Uterus (tissue), 4 donors: ENCODE results near the gene UVRAG. TPM values are rescaled to one million over a fixed set of nuclear protein-coding genes. Genes with fewer than 3 reads are reported as not detected.

Source experiments
- DNase-seq, 2 donors: peaks; one replicate each; pipeline ENCODE4 v3.0.0-alpha.2; 2019 to 2020
- H3K27ac ChIP-seq, 2 donors: fragments of 200-600 bp; sonication (generic); 1 replicate in 1 of 2; 2 replicates in 1 of 2; pipeline ENCODE4 v1.5.1; 2016 to 2018
- H3K27me3 ChIP-seq, 2 donors: fragments of 200-600 bp; sonication (generic); one replicate each; pipeline ENCODE4 v1.5.1; 2018 to 2019; ENCODE audit warnings: control low read depth in 1 of 2
- H3K36me3 ChIP-seq, 2 donors: fragments of 200-600 bp; sonication (generic); one replicate each; pipeline ENCODE4 v1.5.1; 2019; ENCODE audit warnings: control low read depth in 1 of 2
- H3K4me1 ChIP-seq, 2 donors: fragments of 200-600 bp; sonication (generic); one replicate each; pipeline ENCODE4 v1.5.1; 2018 to 2019; ENCODE audit warnings: control low read depth in 1 of 2
- H3K4me3 ChIP-seq, 2 donors: fragments of 200-600 bp; sonication (generic); 1 replicate in 1 of 2; 2 replicates in 1 of 2; pipeline ENCODE4 v1.5.1; 2018 to 2019; ENCODE audit warnings: mild to moderate bottlenecking in 1 of 2
- H3K9me3 ChIP-seq, 2 donors: fragments of 200-600 bp; sonication (generic); one replicate each; pipeline ENCODE4 v1.5.1; 2019; ENCODE audit warnings: control low read depth in 1 of 2
- CTCF ChIP-seq, 4 experiments: fragments of 200-600 bp in 2 of 4; fragments of 450-650 bp in 2 of 4; sonication (generic) in 2 of 4; IDR thresholded peaks; one replicate each; pipeline ENCODE4 v1.5.1; 2016 to 2019; ENCODE audit warnings: antibody characterized with exemption in 4 of 4, mild to moderate bottlenecking in 2 of 4, moderate library complexity in 1 of 4
- POLR2A ChIP-seq, 2 donors: fragments of 450-650 bp; IDR thresholded peaks; one replicate each; pipeline ENCODE4 v1.6.1; 2016; ENCODE audit warnings: antibody characterized with exemption in 2 of 2, mild to moderate bottlenecking in 1 of 2, moderate library complexity in 1 of 2
- intact Hi-C: fragments of 100-400 bp; cut with DNase I; formaldehyde crosslinking; loops from one replicate; pipeline ENCODE4 v1.15.1; 2023; ENCODE audit warnings: low total_unique reads
- total RNA-seq, 4 donors: library from RNA; depleted of rRNA in 3 of 4; stranded (reverse); fragments of >200 nt in 3 of 4; gene quantifications; one replicate each; pipeline versions ENCODE4 v1.1.0 to v1.2.4, GENCODE V29; 2014 to 2023
- donor health status: DM: yes; HTN: yes; CAD: no.

UVRAG gene
- total RNA-seq, 4 donors from 2014 or later, result 14.9 to 42.9 (median 26.4) TPM

GRCh38 chr11:76025817-76026216, 210.8 kb downstream of the UVRAG start:
- intact Hi-C loops, result no loop called here
- Histone ChIP-seq H3K4me1 (no peaks in the 10 kb centered on the region), H3K4me3 (no peak overlapping the region), H3K9me3 (no peaks in the 10 kb centered on the region), H3K36me3 (no peaks in the 10 kb centered on the region), H3K27me3 (no peaks in the 10 kb centered on the region), H3K27ac (no peak overlapping the region)
- TF ChIP-seq POLR2A (IDR thresholded peaks at IDR 0.05), result no peak
- no peak for TF ChIP-seq CTCF (IDR thresholded peaks at IDR 0.05)
- no peak for DNase-seq

GRCh38 chr11:76026281-76026680, 211.3 kb downstream of the UVRAG start:
- H3K9me3 ChIP-seq, result no peaks in the 10 kb centered on the region
- no peak overlapping the region for H3K27ac ChIP-seq
- no peaks in the 10 kb centered on the region for H3K27me3 ChIP-seq
- H3K4me1 ChIP-seq, result no peaks in the 10 kb centered on the region
- no peaks in the 10 kb centered on the region for H3K36me3 ChIP-seq
- DNase-seq, result no peak
- TF ChIP-seq CTCF (IDR thresholded peaks at IDR 0.05), result no peak
- TF ChIP-seq POLR2A (IDR thresholded peaks at IDR 0.05), result no peak
- no peak overlapping the region for H3K4me3 ChIP-seq
- intact Hi-C loops, result no loop called here

- no peak for TF ChIP-seq CTCF (IDR thresholded peaks at IDR 0.05)
- TF ChIP-seq POLR2A (IDR thresholded peaks at IDR 0.05), result no peak
- no peak overlapping the region for H3K27ac ChIP-seq
- no peaks in the 10 kb centered on the region for H3K27me3 ChIP-seq
- H3K9me3 ChIP-seq, result no peaks in the 10 kb centered on the region
- no peaks in the 10 kb centered on the region for H3K4me1 ChIP-seq
- DNase-seq, result no peak
- no peak overlapping the region for H3K4me3 ChIP-seq
- intact Hi-C loops, result no loop called here
- no peaks in the 10 kb centered on the region for H3K36me3 ChIP-seq
Measured at GRCh38 chr11:76026862-76027261, 211.9 kb downstream of the UVRAG start.

GRCh38 chr11:76030286-76030685, 215.3 kb downstream of the UVRAG start:
- Histone ChIP-seq H3K4me3 (no peak overlapping the region), H3K27ac (no peak overlapping the region), H3K27me3 (no peaks in the 10 kb centered on the region), H3K4me1 (no peaks in the 10 kb centered on the region), H3K9me3 (no peaks in the 10 kb centered on the region), H3K36me3 (no peaks in the 10 kb centered on the region)
- intact Hi-C loops, result no loop called here
- DNase-seq, result no peak
- TF ChIP-seq CTCF (IDR thresholded peaks at IDR 0.05) (no peak), POLR2A (IDR thresholded peaks at IDR 0.05) (no peak)

- Histone ChIP-seq H3K4me3 (no peak overlapping the region), H3K27me3 (no peaks in the 10 kb centered on the region), H3K9me3 (no peaks in the 10 kb centered on the region), H3K27ac (no peak overlapping the region), H3K4me1 (no peaks in the 10 kb centered on the region), H3K36me3 (no peaks in the 10 kb centered on the region)
- intact Hi-C loops, result no loop called here
- DNase-seq, result no peak
- TF ChIP-seq CTCF (IDR thresholded peaks at IDR 0.05) (no peak), POLR2A (IDR thresholded peaks at IDR 0.05) (no peak)
Measured at GRCh38 chr11:76030968-76031590, 216.1 kb downstream of the UVRAG start.
